ENCODE measurements around the gene PDZD7.
"Not testable (repeated sequence)": the region's sequence is repeated elsewhere in the genome, so short reads cannot be mapped to it uniquely, and the experiment has no call there.

Gene PDZD7

GRCh38 chr10:100977436-100977835 lies 53.5 kb downstream of the PDZD7 start:
- no peak for TF ChIP-seq EZH2phosphoT487 (IDR thresholded peaks at IDR 0.05; ENCODE audit: borderline replicate concordance, low read length)
- TF ChIP-seq, protein P1, sequence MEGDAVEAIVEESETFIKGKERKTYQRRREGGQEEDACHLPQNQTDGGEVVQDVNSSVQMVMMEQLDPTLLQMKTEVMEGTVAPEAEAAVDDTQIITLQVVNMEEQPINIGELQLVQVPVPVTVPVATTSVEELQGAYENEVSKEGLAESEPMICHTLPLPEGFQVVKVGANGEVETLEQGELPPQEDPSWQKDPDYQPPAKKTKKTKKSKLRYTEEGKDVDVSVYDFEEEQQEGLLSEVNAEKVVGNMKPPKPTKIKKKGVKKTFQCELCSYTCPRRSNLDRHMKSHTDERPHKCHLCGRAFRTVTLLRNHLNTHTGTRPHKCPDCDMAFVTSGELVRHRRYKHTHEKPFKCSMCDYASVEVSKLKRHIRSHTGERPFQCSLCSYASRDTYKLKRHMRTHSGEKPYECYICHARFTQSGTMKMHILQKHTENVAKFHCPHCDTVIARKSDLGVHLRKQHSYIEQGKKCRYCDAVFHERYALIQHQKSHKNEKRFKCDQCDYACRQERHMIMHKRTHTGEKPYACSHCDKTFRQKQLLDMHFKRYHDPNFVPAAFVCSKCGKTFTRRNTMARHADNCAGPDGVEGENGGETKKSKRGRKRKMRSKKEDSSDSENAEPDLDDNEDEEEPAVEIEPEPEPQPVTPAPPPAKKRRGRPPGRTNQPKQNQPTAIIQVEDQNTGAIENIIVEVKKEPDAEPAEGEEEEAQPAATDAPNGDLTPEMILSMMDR (IDR thresholded peaks at IDR 0.05; ENCODE audit: low read depth, low read length, poor library complexity, severe bottlenecking) = no peak
- H4K20me1 ChIP-seq (ENCODE audit: control insufficient read depth, insufficient read depth, low read depth, low read length) = no peaks in the 10 kb centered on the region
- H3F3A ChIP-seq (ENCODE audit: control insufficient read depth, insufficient read depth) = no peaks in the 10 kb centered on the region
- H3K79me2 ChIP-seq (ENCODE audit: control insufficient read depth, low read length) = no peaks in the 10 kb centered on the region
- H3K4me1 ChIP-seq (ENCODE audit: control insufficient read depth, low read length) = no peaks in the 10 kb centered on the region
- H3K9me2 ChIP-seq (replicated peaks; ENCODE audit: control insufficient read depth, low read length) = no peaks in the 10 kb centered on the region
- no peak overlapping the region for H3K27ac ChIP-seq (ENCODE audit: low read depth, low read length)
- H3K36me3 ChIP-seq (ENCODE audit: control insufficient read depth, low read length) = peaks cover 6% of the 10 kb centered on the region; the same call in 1 of the 2 replicates
- no peak overlapping the region for H3K4me3 ChIP-seq (ENCODE audit: low read length)
- H3K9me3 ChIP-seq (ENCODE audit: control insufficient read depth, insufficient read depth, low read length) = no peaks in the 10 kb centered on the region
- no peaks in the 10 kb centered on the region for H3K27me3 ChIP-seq (ENCODE audit: control insufficient read depth, low read length)
- no peak overlapping the region for H3K4me2 ChIP-seq (ENCODE audit: low read length)

- H3K36me3 ChIP-seq (ENCODE audit: control insufficient read depth, low read length) = peaks cover 6% of the 10 kb centered on the region; the same call in 1 of the 2 replicates
- H3K79me2 ChIP-seq (ENCODE audit: control insufficient read depth, low read length) = no peaks in the 10 kb centered on the region
- no peak for TF ChIP-seq EZH2phosphoT487 (IDR thresholded peaks at IDR 0.05; ENCODE audit: borderline replicate concordance, low read length)
- TF ChIP-seq, protein P1 (IDR thresholded peaks at IDR 0.05; ENCODE audit: low read depth, low read length, poor library complexity, severe bottlenecking) = no peak
- no peaks in the 10 kb centered on the region for H3K27me3 ChIP-seq (ENCODE audit: control insufficient read depth, low read length)
- H3K9me2 ChIP-seq (replicated peaks; ENCODE audit: control insufficient read depth, low read length) = no peaks in the 10 kb centered on the region
- H3K4me2 ChIP-seq (ENCODE audit: low read length) = no peak overlapping the region
- H4K20me1 ChIP-seq (ENCODE audit: control insufficient read depth, insufficient read depth, low read depth, low read length) = no peaks in the 10 kb centered on the region
- no peaks in the 10 kb centered on the region for H3F3A ChIP-seq (ENCODE audit: control insufficient read depth, insufficient read depth)
- no peak overlapping the region for H3K27ac ChIP-seq (ENCODE audit: low read depth, low read length)
- H3K4me1 ChIP-seq (ENCODE audit: control insufficient read depth, low read length) = no peaks in the 10 kb centered on the region
- no peak overlapping the region for H3K4me3 ChIP-seq (ENCODE audit: low read length)
- H3K9me3 ChIP-seq (ENCODE audit: control insufficient read depth, insufficient read depth, low read length) = no peaks in the 10 kb centered on the region
Measured at GRCh38 chr10:100976906-100977305, 54.0 kb downstream of the PDZD7 start.

DNA sequence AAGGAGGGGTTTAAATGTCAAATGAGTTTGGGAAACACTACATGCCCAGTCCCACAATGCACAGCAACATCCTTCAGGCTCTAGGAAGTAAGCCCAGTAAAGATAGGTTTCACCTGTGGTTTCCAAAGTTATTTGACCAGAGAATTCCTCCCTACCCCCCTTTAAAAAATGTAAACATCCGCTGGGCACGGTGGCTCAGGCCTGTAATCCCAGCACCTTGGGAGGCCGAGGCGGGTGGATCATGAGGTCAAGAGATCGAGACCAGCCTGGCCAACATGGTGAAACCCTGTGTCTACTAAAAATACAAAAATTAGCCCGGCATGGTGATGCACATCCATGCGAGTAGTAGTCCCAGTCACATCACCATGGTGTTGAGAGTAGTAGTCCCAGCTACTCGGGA lies 55.5 kb downstream of the PDZD7 start:
- not testable (repeated sequence) for H3K9me2 ChIP-seq (replicated peaks; ENCODE audit: control insufficient read depth, low read length); H3F3A ChIP-seq (ENCODE audit: control insufficient read depth, insufficient read depth); H3K4me1 ChIP-seq (ENCODE audit: control insufficient read depth, low read length); H3K27me3 ChIP-seq (ENCODE audit: control insufficient read depth, low read length); H3K79me2 ChIP-seq (ENCODE audit: control insufficient read depth, low read length); H3K9me3 ChIP-seq (ENCODE audit: control insufficient read depth, insufficient read depth, low read length); H3K4me2 ChIP-seq (ENCODE audit: low read length); H3K27ac ChIP-seq (ENCODE audit: low read depth, low read length); H4K20me1 ChIP-seq (ENCODE audit: control insufficient read depth, insufficient read depth, low read depth, low read length); H3K4me3 ChIP-seq (ENCODE audit: low read length); H3K36me3 ChIP-seq (ENCODE audit: control insufficient read depth, low read length)

DNA sequence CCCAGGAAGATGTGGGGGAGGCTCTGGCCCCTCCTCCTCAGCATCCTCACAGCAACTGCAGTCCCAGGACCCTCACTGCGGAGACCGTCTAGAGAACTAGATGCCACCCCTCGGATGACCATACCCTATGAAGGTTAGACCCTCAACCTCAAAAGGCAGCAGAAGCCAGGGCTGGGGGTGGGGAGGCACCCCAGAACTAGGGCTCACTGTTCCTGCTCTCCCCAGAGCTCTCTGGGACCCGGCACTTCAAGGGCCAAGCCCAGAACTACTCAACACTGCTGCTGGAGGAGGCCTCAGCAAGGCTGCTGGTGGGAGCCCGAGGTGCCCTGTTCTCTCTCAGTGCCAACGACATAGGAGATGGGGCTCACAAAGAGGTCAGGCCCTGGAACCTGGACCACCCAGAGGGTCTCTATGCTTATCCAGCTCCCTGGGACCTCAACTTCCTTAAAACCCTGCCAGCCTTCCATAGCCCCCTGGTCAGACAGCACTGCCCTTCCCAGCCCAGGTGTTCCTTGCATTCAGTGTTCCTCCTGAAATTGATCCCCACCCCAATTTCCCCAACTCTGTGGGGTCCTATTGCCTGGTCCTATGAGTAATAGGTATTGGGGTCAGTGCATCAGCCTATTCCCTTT lies 57.9 kb downstream of the PDZD7 start:
- Histone ChIP-seq H4K20me1 (ENCODE audit: control insufficient read depth, insufficient read depth, low read depth, low read length) (no peaks in the 10 kb centered on the region), H3K4me3 (ENCODE audit: low read length) (no peak overlapping the region), H3K9me3 (ENCODE audit: control insufficient read depth, insufficient read depth, low read length) (no peaks in the 10 kb centered on the region), H3K36me3 (ENCODE audit: control insufficient read depth, low read length) (no peaks in the 10 kb centered on the region), H3F3A (ENCODE audit: control insufficient read depth, insufficient read depth) (no peaks in the 10 kb centered on the region), H3K4me1 (ENCODE audit: control insufficient read depth, low read length) (peaks cover 11% of the 10 kb centered on the region), H3K79me2 (ENCODE audit: control insufficient read depth, low read length) (no peaks in the 10 kb centered on the region), H3K27me3 (ENCODE audit: control insufficient read depth, low read length) (peaks cover 12% of the 10 kb centered on the region), H3K9me2 (replicated peaks; ENCODE audit: control insufficient read depth, low read length) (no peaks in the 10 kb centered on the region), H3K4me2 (ENCODE audit: low read length) (no peak overlapping the region), H3K27ac (ENCODE audit: low read depth, low read length) (no peak overlapping the region)
- TF ChIP-seq EZH2phosphoT487 (IDR thresholded peaks at IDR 0.05; ENCODE audit: borderline replicate concordance, low read length) = no peak
- TF ChIP-seq, protein P1 (IDR thresholded peaks at IDR 0.05; ENCODE audit: low read depth, low read length, poor library complexity, severe bottlenecking) = no peak
